Stimulated activated CD4-positive, alpha-beta T cell treated with anti-CD3 and anti-CD28 coated beads, Interleukin-2, amount 100 ng/mL, for 48 hours (primary cell): ENCODE results near the gene HEATR5B.
A peak's percentile ranks its signal among the peaks of the same experiment; 100 is the strongest.

Source experiments
- DNase-seq, 2 donors: peaks; one replicate each; pipeline ENCODE4 v3.0.0-alpha.2; 2020

HEATR5B gene

GRCh38 chr2:37083873-37084794, at the start of gene HEATR5B, which contains the start of gene GPATCH11:
TSS of gene HEATR5B (minus strand) at chr2:37084372. CDS start at chr2:37083414, 958 bp downstream.
TSS of gene GPATCH11 (plus strand) at chr2:37084518. CDS start at chr2:37088382, 3,864 bp downstream.
- DNase-seq: peak; percentile 88 to 90

- no peak for DNase-seq
Observed at GRCh38 chr2:37132914-37133313, 48.7 kb upstream of the HEATR5B start.

GRCh38 chr2:37125416-37125815, 41.2 kb upstream of the HEATR5B start:
- DNase-seq: no peak

- no peak for DNase-seq
Observed at GRCh38 chr2:37119157-37119556, 35.0 kb upstream of the HEATR5B start.

- DNase-seq: no peak
Observed at GRCh38 chr2:37117566-37117965, 33.4 kb upstream of the HEATR5B start.

- DNase-seq: no peak
Observed at GRCh38 chr2:37111958-37112357, 27.8 kb upstream of the HEATR5B start.

- no peak for DNase-seq
Observed at GRCh38 chr2:37110306-37111212, 26.4 kb upstream of the HEATR5B start.

- no peak for DNase-seq
Observed at GRCh38 chr2:37109523-37109922, 25.4 kb upstream of the HEATR5B start.

- no peak for DNase-seq
Observed at GRCh38 chr2:37105150-37105549, 21.0 kb upstream of the HEATR5B start.

- DNase-seq: no peak
Observed at GRCh38 chr2:37104178-37104577, 20.0 kb upstream of the HEATR5B start.

GRCh38 chr2:37102588-37102987, 18.4 kb upstream of the HEATR5B start:
- no peak for DNase-seq

- DNase-seq: no peak
Observed at GRCh38 chr2:37100054-37100453, 15.9 kb upstream of the HEATR5B start.

- no peak for DNase-seq
Observed at GRCh38 chr2:37098416-37099118, 14.4 kb upstream of the HEATR5B start.

GRCh38 chr2:37096568-37096967, 12.4 kb upstream of the HEATR5B start:
- DNase-seq: no peak

- no peak for DNase-seq
Observed at GRCh38 chr2:37091873-37092272, 7.7 kb upstream of the HEATR5B start.

GRCh38 chr2:37090019-37090477, 5.9 kb upstream of the HEATR5B start:
- DNase-seq: no peak

- no peak for DNase-seq
Observed at GRCh38 chr2:37085731-37086147, 1.6 kb upstream of the HEATR5B start.

GRCh38 chr2:37084797-37085196, 625 bp upstream of the HEATR5B start:
- no peak for DNase-seq

- DNase-seq: no peak
Observed at GRCh38 chr2:37080689-37081088, 3.5 kb downstream of the HEATR5B start.

GRCh38 chr2:37080266-37080665, 3.9 kb downstream of the HEATR5B start:
- DNase-seq: no peak

GRCh38 chr2:37070931-37071330, 13.2 kb downstream of the HEATR5B start:
- DNase-seq: no peak

GRCh38 chr2:37068686-37069085, 15.5 kb downstream of the HEATR5B start:
- DNase-seq: no peak

GRCh38 chr2:37061776-37062175, 22.4 kb downstream of the HEATR5B start:
- DNase-seq: no peak
